DND-41 (cell line): Measurements from ENCODE around the gene P2RX2.

ENCODE experiments used
- CTCF ChIP-seq: IDR thresholded peaks from 2 replicates; pipeline ENCODE4 v1.5.1; 2012; ENCODE audit warnings: borderline replicate concordance, low read length, moderate library complexity, mild to moderate bottlenecking; ENCODE audit not compliant: poor library complexity, severe bottlenecking; ENCODE audit errors: extremely low read depth
- EZH2 ChIP-seq: IDR thresholded peaks from 3 replicates; pipeline ENCODE4 v1.6.1; 2012; ENCODE audit warnings: borderline replicate concordance, low read depth, mild to moderate bottlenecking, moderate library complexity, low read length, inconsistent platforms; ENCODE audit not compliant: severe bottlenecking

GRCh38 chr12:132579744-132580143 is 38.8 kb upstream of the P2RX2 start:
- TF ChIP-seq CTCF (no peak), EZH2 (no peak)
